IMR-90 (cell line): Measurements from ENCODE around the gene CLEC2A. TPM values are rescaled to one million over a fixed set of nuclear protein-coding genes. Genes with fewer than 3 reads are reported as not detected.

ENCODE experiments used
- ATAC-seq: fragments of 200-7000 bp; cut with Tn5 transposase; 2 replicates; pipeline ENCODE4 v1.9.1; 2020; ENCODE audit warnings: low read depth, mild to moderate bottlenecking, moderate library complexity
- BruUV-seq: library from RNA; stranded (reverse); fragments of 400-500 nt; replicated peaks from 2 replicates; lab custom pipeline; 2021; lab: Mats Ljungman, UMichigan
- CTCF ChIA-PET: fragments of 300-600 bp; formaldehyde crosslinking; extraction: SDS; loops from one replicate; lab custom pipeline; 2021; ENCODE audit warnings: antibody characterized with exemption; lab: Yijun Ruan, JAX
- POLR2A ChIA-PET: fragments of 300-600 bp; sonication (Branson Sonifier 250); formaldehyde crosslinking; loops from one replicate; lab custom pipeline; 2022; ENCODE audit warnings: antibody characterized with exemption; ENCODE audit not compliant: unreplicated experiment; lab: Charles Lee
- DNase-seq: peaks from one replicate; pipeline ENCODE4 v3.0.0; 2013
- H2AFZ ChIP-seq: replicated peaks from 2 replicates; pipeline ENCODE3; 2013; ENCODE audit warnings: low read length, mild to moderate bottlenecking; ENCODE audit not compliant: poor library complexity
- H2AK5ac ChIP-seq: 2 replicates; pipeline ENCODE4 v1.6.1; 2013; ENCODE audit warnings: low read depth, low read length, inconsistent platforms
- H2AK9ac ChIP-seq: replicated peaks from 2 replicates; pipeline ENCODE3; 2013; ENCODE audit warnings: mild to moderate bottlenecking, low read depth, low read length, moderate library complexity; ENCODE audit not compliant: poor library complexity
- H2BK120ac ChIP-seq: 2 replicates; pipeline ENCODE4 v1.6.1; 2013; ENCODE audit warnings: low read depth, low read length, inconsistent platforms
- H2BK15ac ChIP-seq: 3 replicates; pipeline ENCODE4 v1.6.1; 2013; ENCODE audit warnings: low read depth, low read length, inconsistent platforms
- H2BK20ac ChIP-seq: 2 replicates; pipeline ENCODE4 v1.6.1; 2013; ENCODE audit warnings: low read depth, mild to moderate bottlenecking, inconsistent platforms, low read length, moderate library complexity
- H2BK5ac ChIP-seq: 2 replicates; pipeline ENCODE4 v1.6.1; 2013; ENCODE audit warnings: mild to moderate bottlenecking, low read depth, low read length, inconsistent platforms; ENCODE audit not compliant: poor library complexity, severe bottlenecking
- H3K14ac ChIP-seq: replicated peaks from 2 replicates; pipeline ENCODE4 v1.6.1; 2013; ENCODE audit warnings: low read depth, low read length, inconsistent platforms
- H3K18ac ChIP-seq: 2 replicates; pipeline ENCODE4 v1.6.1; 2013; ENCODE audit warnings: low read depth, low read length, control low read depth
- H3K23ac ChIP-seq: 2 replicates; pipeline ENCODE4 v1.6.1; 2013; ENCODE audit warnings: low read depth, low read length, inconsistent platforms
- H3K27ac ChIP-seq: 2 replicates; pipeline ENCODE4 v1.5.1; 2013; ENCODE audit warnings: mild to moderate bottlenecking, control low read depth, low read length; ENCODE audit not compliant: insufficient read depth
- H3K27me3 ChIP-seq: 2 replicates; pipeline ENCODE4 v1.6.1; 2013; ENCODE audit warnings: low read length; ENCODE audit not compliant: control insufficient read depth, insufficient read depth
- H3K36me3 ChIP-seq: 2 replicates; pipeline ENCODE4 v1.6.1; 2013; ENCODE audit warnings: low read length, mixed read lengths; ENCODE audit not compliant: control insufficient read depth, insufficient read depth
- H3K4ac ChIP-seq: 2 replicates; pipeline ENCODE4 v1.6.1; 2013; ENCODE audit warnings: low read depth, low read length, inconsistent platforms
- H3K4me1 ChIP-seq: 2 replicates; pipeline ENCODE4 v1.6.1; 2013; ENCODE audit warnings: low read length, mixed read lengths; ENCODE audit not compliant: control insufficient read depth, insufficient read depth
- H3K4me2 ChIP-seq: 2 replicates; pipeline ENCODE4 v1.6.1; 2013; ENCODE audit warnings: low read depth, mild to moderate bottlenecking, control low read depth, low read length, moderate library complexity
- H3K4me3 ChIP-seq: 2 replicates; pipeline ENCODE4 v1.5.1; 2013; ENCODE audit warnings: low read depth, mild to moderate bottlenecking, control low read depth, low read length, moderate library complexity; ENCODE audit not compliant: insufficient read depth
- H3K56ac ChIP-seq: 2 replicates; pipeline ENCODE4 v1.6.1; 2013; ENCODE audit warnings: low read length, inconsistent platforms; ENCODE audit not compliant: insufficient read depth; ENCODE audit errors: extremely low read depth
- H3K79me1 ChIP-seq, 2 experiments: 2 replicates each; pipeline ENCODE4 v1.6.1; 2013; ENCODE audit warnings: low read length in 2 of 2, inconsistent platforms in 1 of 2, low read depth in 1 of 2
- H3K9ac ChIP-seq: 2 replicates; pipeline ENCODE4 v1.6.1; 2013; ENCODE audit warnings: low read depth, low read length, control low read depth
- H3K9me1 ChIP-seq: 2 replicates; pipeline ENCODE4 v1.6.1; 2013; ENCODE audit warnings: low read length, inconsistent platforms; ENCODE audit not compliant: insufficient read depth
- H3K9me3 ChIP-seq: 2 replicates; pipeline ENCODE4 v1.6.1; 2013; ENCODE audit warnings: low read length; ENCODE audit not compliant: control insufficient read depth, insufficient read depth
- H4K20me1 ChIP-seq: 2 replicates; pipeline ENCODE4 v1.6.1; 2013; ENCODE audit warnings: low read length, inconsistent platforms; ENCODE audit not compliant: insufficient read depth
- H4K5ac ChIP-seq: 2 replicates; pipeline ENCODE4 v1.6.1; 2013; ENCODE audit warnings: mild to moderate bottlenecking, low read depth, low read length, control low read depth
- H4K8ac ChIP-seq, 2 experiments: 2 replicates each; pipeline ENCODE4 v1.6.1; 2013; ENCODE audit warnings: low read depth in 2 of 2, low read length in 2 of 2, control low read depth in 1 of 2, inconsistent platforms in 1 of 2
- H4K91ac ChIP-seq: 2 replicates; pipeline ENCODE4 v1.6.1; 2013; ENCODE audit warnings: low read depth, low read length, inconsistent platforms; ENCODE audit not compliant: insufficient read depth
- BHLHE40 ChIP-seq: fragments of 150-350 bp; IDR thresholded peaks from 2 replicates; pipeline ENCODE4 v1.6.1; 2016; ENCODE audit warnings: mild to moderate bottlenecking, low read depth, low read length
- CHD1 ChIP-seq: IDR thresholded peaks from 2 replicates; pipeline ENCODE4 v1.6.1; 2012; ENCODE audit warnings: low read depth, low read length, improper control_type of control experiment
- CTCF ChIP-seq: conservative IDR thresholded peaks from 2 replicates; pipeline ENCODE4 v1.5.1; 2012; ENCODE audit warnings: mild to moderate bottlenecking, low read depth, low read length, improper control_type of control experiment
- ELK1 ChIP-seq: fragments of 150-350 bp; IDR thresholded peaks from 2 replicates; pipeline ENCODE4 v1.6.1; 2016; ENCODE audit warnings: low read depth, mild to moderate bottlenecking, low read length, moderate library complexity, borderline replicate concordance
- FOS ChIP-seq: fragments of 150-350 bp; IDR thresholded peaks from 2 replicates; pipeline ENCODE4 v1.6.1; 2016; ENCODE audit warnings: low read depth, low read length
- NFE2L2 ChIP-seq: fragments of 150-350 bp; IDR thresholded peaks from 2 replicates; pipeline ENCODE4 v1.6.1; 2016; ENCODE audit warnings: low read depth, mild to moderate bottlenecking, low read length
- RCOR1 ChIP-seq: IDR thresholded peaks from 2 replicates; pipeline ENCODE4 v1.6.1; 2012; ENCODE audit warnings: mild to moderate bottlenecking, low read length, improper control_type of control experiment; ENCODE audit not compliant: insufficient replicate concordance
- SMC3 ChIP-seq: fragments of 150-350 bp; IDR thresholded peaks from 2 replicates; pipeline ENCODE4 v1.6.1; 2016; ENCODE audit warnings: low read depth, mild to moderate bottlenecking, antibody characterized with exemption, low read length, moderate library complexity
- USF2 ChIP-seq: fragments of 150-350 bp; IDR thresholded peaks from 2 replicates; pipeline ENCODE4 v1.6.1; 2017; ENCODE audit warnings: mild to moderate bottlenecking, antibody characterized with exemption, low read length, low read depth
- WGBS, 2 experiments: methylation state at CpG; one replicate each; pipeline versions ENCODE4 v1.1.5 to v1.1.7; 2013; ENCODE audit warnings: missing lambda C conversion rate in 2 of 2; ENCODE audit not compliant: insufficient read length in 1 of 2; ENCODE audit errors: extremely low coverage in 2 of 2; 5-methylcytosine and 5-hydroxymethylcytosine counted together
- dilution Hi-C: fragments of 300-500 bp; cut with HindIII; formaldehyde crosslinking; loops from one replicate; pipeline ENCODE4 v1.14.3; 2018; ENCODE audit warnings: low sequenced_read_pairs; ENCODE audit not compliant: unreplicated experiment
- in situ Hi-C: fragments of 300-500 bp; cut with MboI; formaldehyde crosslinking; loops from 3 replicates; pipeline ENCODE4 v1.14.3; 2019; ENCODE audit warnings: low sequenced_read_pairs, inconsistent platforms, mixed read lengths
- intact Hi-C: fragments of 100-400 bp; cut with micrococcal nuclease; formaldehyde crosslinking; loops from 2 replicates; pipeline ENCODE4 v1.10.0; 2022
- polyA plus RNA-seq, 3 experiments: library from polyadenylated mRNA; depleted of rRNA; stranded (reverse); fragments of >200 nt; gene quantifications; 2 replicates each; pipeline ENCODE4 v1.2.3, GENCODE V29; 2012; ENCODE audit warnings: low replicate concordance in 1 of 3
- total RNA-seq: library from RNA; depleted of rRNA; stranded (reverse); fragments of >200 nt; gene quantifications from 2 replicates; pipeline ENCODE4 v1.2.3, GENCODE V29; 2012

Gene CLEC2A
- total and polyA plus RNA-seq, 2 of the 4 experiments (the other 2 are of a cell fraction), result not detected

GRCh38 chr12:9928607-9929006, 3.6 kb downstream of the CLEC2A start:
- no peak overlapping the region for H4K8ac ChIP-seq
- H3K27me3 ChIP-seq, result peaks cover 3% of the 10 kb centered on the region
- H2BK20ac ChIP-seq, result no peak overlapping the region
- no peak overlapping the region for H2BK15ac ChIP-seq
- H4K5ac ChIP-seq, result no peak overlapping the region
- H3K23ac ChIP-seq, result no peak overlapping the region
- no peak overlapping the region for H4K91ac ChIP-seq
- TF ChIP-seq CHD1 (no peak), BHLHE40 (no peak), SMC3 (no peak), NFE2L2 (no peak), RCOR1 (no peak), ELK1 (no peak), USF2 (no peak), FOS (no peak), CTCF (no peak)
- dilution Hi-C loops (no loop called here), intact Hi-C loops (loop anchor here (5.0 kb wide), 1 partner anchor 214 kb away; no protein-coding TSS in a partner anchor), in situ Hi-C loops (loop anchor here (5.0 to 10.0 kb wide), 2 partner anchors 114 to 181 kb away; no protein-coding TSS in a partner anchor)
- no peak overlapping the region for H3K9ac ChIP-seq
- no TSS peak for BruUV-seq
- ATAC-seq, result no peak
- H2AK5ac ChIP-seq, result no peak overlapping the region
- no peak overlapping the region for H2AK9ac ChIP-seq
- POLR2A ChIA-PET, result no interaction called here
- no peaks in the 10 kb centered on the region for H3K79me1 ChIP-seq
- no CpG with 5 or more reads among the region's 3 CpGs for WGBS, 2 experiments
- H3K14ac ChIP-seq, result no peak overlapping the region
- no peaks in the 10 kb centered on the region for H3K9me3 ChIP-seq
- H3K4ac ChIP-seq, result no peak overlapping the region
- H3K18ac ChIP-seq, result no peak overlapping the region
- H3K4me2 ChIP-seq, result no peak overlapping the region
- no peak for DNase-seq
- no peaks in the 10 kb centered on the region for H3K9me1 ChIP-seq
- H2BK5ac ChIP-seq, result no peak overlapping the region
- no peak overlapping the region for H3K56ac ChIP-seq
- no peak overlapping the region for H2AFZ ChIP-seq
- no peaks in the 10 kb centered on the region for H3K4me1 ChIP-seq
- no peak overlapping the region for H3K27ac ChIP-seq
- H3K36me3 ChIP-seq, result no peaks in the 10 kb centered on the region
- H4K20me1 ChIP-seq, result no peaks in the 10 kb centered on the region
- no peak overlapping the region for H3K4me3 ChIP-seq
- CTCF ChIA-PET, result interaction anchor here (4.5 kb wide), 1 partner anchor 178 kb away, joined by 16 read pairs; no protein-coding TSS in a partner anchor
- no peak overlapping the region for H2BK120ac ChIP-seq
